Ishikawa (cell line): Measurements from ENCODE around the gene ZNF646.

Experiments
- CEBPB ChIP-seq: IDR thresholded peaks from 2 replicates; pipeline ENCODE4 v1.6.1; 2012
- CREB1 ChIP-seq: IDR thresholded peaks from 2 replicates; pipeline ENCODE4 v1.6.1; 2012; ENCODE audit warnings: low read depth
- EGR1 ChIP-seq: IDR thresholded peaks from 2 replicates; pipeline ENCODE4 v1.6.1; 2012
- EP300 ChIP-seq: IDR thresholded peaks from 2 replicates; pipeline ENCODE4 v1.6.1; 2012; ENCODE audit warnings: borderline replicate concordance
- FOXM1 ChIP-seq: IDR thresholded peaks from 2 replicates; pipeline ENCODE4 v1.6.1; 2012; ENCODE audit warnings: low read depth, borderline replicate concordance
- MAX ChIP-seq: IDR thresholded peaks from 2 replicates; pipeline ENCODE4 v1.6.1; 2012
- NFIC ChIP-seq: IDR thresholded peaks from 2 replicates; pipeline ENCODE4 v1.6.1; 2012
- RAD21 ChIP-seq: IDR thresholded peaks from 2 replicates; pipeline ENCODE4 v1.6.1; 2012; ENCODE audit warnings: low read depth
- REST ChIP-seq: IDR thresholded peaks from 2 replicates; pipeline ENCODE4 v1.6.1; 2012; ENCODE audit warnings: low read depth, mild to moderate bottlenecking
- TAF1 ChIP-seq: IDR thresholded peaks from 2 replicates; pipeline ENCODE4 v1.6.1; 2012; ENCODE audit warnings: low read depth, mild to moderate bottlenecking
- TCF12 ChIP-seq: IDR thresholded peaks from 2 replicates; pipeline ENCODE4 v1.6.1; 2012; ENCODE audit warnings: low read depth
- TEAD4 ChIP-seq: IDR thresholded peaks from 2 replicates; pipeline ENCODE4 v1.6.1; 2012
- USF1 ChIP-seq: IDR thresholded peaks from 2 replicates; pipeline ENCODE4 v1.6.1; 2012
- YY1 ChIP-seq: IDR thresholded peaks from 2 replicates; pipeline ENCODE4 v1.6.1; 2012; ENCODE audit warnings: low read depth
- ZBTB7A ChIP-seq: IDR thresholded peaks from 2 replicates; pipeline ENCODE4 v1.6.1; 2012; ENCODE audit warnings: low read depth

The ZNF646 gene

GRCh38 chr16:31130336-31130891 lies 56.2 kb downstream of the ZNF646 start:
- TF ChIP-seq YY1: no peak
- TF ChIP-seq USF1: no peak
- no peak for TF ChIP-seq FOXM1
- no peak for TF ChIP-seq EP300
- no peak for TF ChIP-seq TEAD4
- TF ChIP-seq TCF12: no peak
- no peak for TF ChIP-seq NFIC
- no peak for TF ChIP-seq CEBPB
- TF ChIP-seq MAX: no peak
- TF ChIP-seq CREB1: no peak
- no peak for TF ChIP-seq REST
- TF ChIP-seq RAD21: no peak
- TF ChIP-seq EGR1: no peak
- TF ChIP-seq TAF1: no peak
- no peak for TF ChIP-seq ZBTB7A

GRCh38 chr16:31130899-31131298 lies 56.7 kb downstream of the ZNF646 start:
- TF ChIP-seq MAX (peak; percentile 54; the same call in 1 of the 2 replicates), REST (no peak), CREB1 (no peak), EGR1 (no peak), NFIC (peak; percentile 95), TEAD4 (peak; percentile 83), TAF1 (no peak), USF1 (peak; percentile 94), FOXM1 (no peak), RAD21 (no peak; the same call in 1 of the 2 replicates), CEBPB (no peak), EP300 (peak; percentile 74), ZBTB7A (0 out of 2 replicates have a peak, but pooled peaks have one; percentile 47), TCF12 (peak; percentile 93), YY1 (no peak)

GRCh38 chr16:31131416-31131815 lies 57.2 kb downstream of the ZNF646 start:
- TF ChIP-seq FOXM1: no peak
- TF ChIP-seq TAF1: 0 out of 2 replicates have a peak, but pooled peaks have one; percentile 35

- TF ChIP-seq RAD21 (no peak), REST (no peak), YY1 (no peak), CREB1 (no peak), TAF1 (no peak), MAX (no peak), ZBTB7A (no peak), NFIC (no peak), CEBPB (no peak), TCF12 (no peak), FOXM1 (no peak), EGR1 (no peak), USF1 (no peak), EP300 (no peak), TEAD4 (no peak)
These were observed 57.6 kb downstream of the ZNF646 start for GRCh38 chr16:31131841-31132271.
